OCI-LY3 (cell line): ENCODE results near the gene ATP9A.
"Not testable (repeated sequence)": the region's sequence is repeated elsewhere in the genome, so short reads cannot be mapped to it uniquely, and the experiment has no call there.

Source experiments
- H2AFZ ChIP-seq: fragments of 200-600, 300-600 bp; shearing (Covaris generic); 2 replicates; pipeline ENCODE4 v1.6.0; 2014; ENCODE audit warnings: antibody characterized with exemption, low read depth, low read length
- H3K27ac ChIP-seq: fragments of 200-600, 300-600 bp; sonication (generic); 2 replicates; pipeline ENCODE4 v1.5.1; 2014; ENCODE audit warnings: mild to moderate bottlenecking, low read length, moderate library complexity, mixed read lengths
- H3K27me3 ChIP-seq: fragments of 200-600, 300-600 bp; sonication (generic); 2 replicates; pipeline ENCODE4 v1.6.1; 2014; ENCODE audit warnings: low read depth, low read length, mixed read lengths
- H3K36me3 ChIP-seq: fragments of 200-600, 300-600 bp; sonication (generic); replicated peaks from 2 replicates; pipeline ENCODE3; 2014; ENCODE audit warnings: low read depth, low read length, mixed read lengths
- H3K4me1 ChIP-seq: fragments of 300-600, 200-600 bp; sonication (generic); 2 replicates; pipeline ENCODE4 v1.6.1; 2014; ENCODE audit warnings: low read length, mixed read lengths
- H3K4me2 ChIP-seq: fragments of 200-600, 300-600 bp; sonication (generic); 2 replicates; pipeline ENCODE4 v1.6.1; 2014; ENCODE audit warnings: low read length, mixed read lengths
- H3K4me3 ChIP-seq: fragments of 300-600, 200-600 bp; sonication (generic); 2 replicates; pipeline ENCODE4 v1.5.1; 2014; ENCODE audit warnings: antibody characterized with exemption, mild to moderate bottlenecking, low read length, moderate library complexity
- H3K79me2 ChIP-seq: fragments of 300-600, 200-600 bp; shearing (Covaris generic); 2 replicates; pipeline ENCODE4 v1.6.1; 2014; ENCODE audit warnings: mild to moderate bottlenecking, low read length, mixed read lengths
- H3K9ac ChIP-seq: fragments of 300-600, 200-600 bp; shearing (Covaris generic); 2 replicates; pipeline ENCODE4 v1.6.0; 2014; ENCODE audit warnings: mild to moderate bottlenecking, low read length, moderate library complexity
- H3K9me3 ChIP-seq: fragments of 200-600, 300-600 bp; shearing (Covaris generic); 2 replicates; pipeline ENCODE4 v1.6.1; 2014; ENCODE audit warnings: low read length, mixed read lengths; ENCODE audit not compliant: insufficient read depth
- H4K20me1 ChIP-seq: fragments of 200-600, 300-600 bp; sonication (generic); 2 replicates; pipeline ENCODE4 v1.6.1; 2016; ENCODE audit warnings: low read length, mixed read lengths; ENCODE audit not compliant: insufficient read depth
- CTCF ChIP-seq: fragments of 200-600, 300-600 bp; sonication (generic); IDR thresholded peaks from 2 replicates; pipeline ENCODE4 v1.5.1; 2014; ENCODE audit warnings: antibody characterized with exemption, low read length, low read depth
- EZH2phosphoT487 ChIP-seq: fragments of 200-600 bp; shearing (Covaris generic); IDR thresholded peaks from 2 replicates; pipeline ENCODE4 v1.6.1; 2018; ENCODE audit warnings: antibody characterized with exemption, mixed run types, low read depth

Gene ATP9A

GRCh38 chr20:51739722-51740249 lies 28.4 kb downstream of the ATP9A start:
- H3K27me3 ChIP-seq = no peaks in the 10 kb centered on the region
- no peaks in the 10 kb centered on the region for H3K79me2 ChIP-seq
- no peak overlapping the region for H3K9ac ChIP-seq
- H3K4me3 ChIP-seq = no peak overlapping the region
- TF ChIP-seq EZH2phosphoT487 (no peak), CTCF (no peak)
- H3K4me2 ChIP-seq = no peak overlapping the region
- no peaks in the 10 kb centered on the region for H3K36me3 ChIP-seq
- H3K9me3 ChIP-seq = no peaks in the 10 kb centered on the region
- no peaks in the 10 kb centered on the region for H3K4me1 ChIP-seq
- H4K20me1 ChIP-seq = no peaks in the 10 kb centered on the region
- no peak overlapping the region for H2AFZ ChIP-seq
- H3K27ac ChIP-seq = no peak overlapping the region

GRCh38 chr20:51738877-51739447 lies 29.2 kb downstream of the ATP9A start:
- H3K9ac ChIP-seq = no peak overlapping the region
- no peaks in the 10 kb centered on the region for H4K20me1 ChIP-seq
- H3K79me2 ChIP-seq = no peaks in the 10 kb centered on the region
- H3K9me3 ChIP-seq = no peaks in the 10 kb centered on the region
- TF ChIP-seq CTCF = no peak
- TF ChIP-seq EZH2phosphoT487 = no peak
- H3K4me3 ChIP-seq = no peak overlapping the region
- H3K4me2 ChIP-seq = no peak overlapping the region
- no peak overlapping the region for H3K27ac ChIP-seq
- H2AFZ ChIP-seq = no peak overlapping the region
- no peaks in the 10 kb centered on the region for H3K27me3 ChIP-seq
- H3K36me3 ChIP-seq = no peaks in the 10 kb centered on the region
- no peaks in the 10 kb centered on the region for H3K4me1 ChIP-seq

- not testable (repeated sequence) for H3K4me3 ChIP-seq
These were observed 29.9 kb downstream of the ATP9A start for GRCh38 chr20:51738261-51738660.

GRCh38 chr20:51736947-51737346 lies 31.2 kb downstream of the ATP9A start:
- Histone ChIP-seq H3K27ac (no peak overlapping the region), H2AFZ (no peak overlapping the region)

More at GRCh38 chr20:51738261-51738660, 29.9 kb downstream of the ATP9A start:
- not testable (repeated sequence) for H3K27ac ChIP-seq, H3K4me1 ChIP-seq, H3K4me2 ChIP-seq, H4K20me1 ChIP-seq, H3K9ac ChIP-seq, H3K79me2 ChIP-seq, H2AFZ ChIP-seq, H3K27me3 ChIP-seq, H3K9me3 ChIP-seq, H3K36me3 ChIP-seq

More at GRCh38 chr20:51736947-51737346, 31.2 kb downstream of the ATP9A start:
- no peak overlapping the region for H3K9ac ChIP-seq
- H3K9me3 ChIP-seq = no peaks in the 10 kb centered on the region
- H3K4me2 ChIP-seq = no peak overlapping the region
- H3K36me3 ChIP-seq = no peaks in the 10 kb centered on the region
- no peak overlapping the region for H3K4me3 ChIP-seq
- H3K4me1 ChIP-seq = no peaks in the 10 kb centered on the region
- peaks cover 10% of the 10 kb centered on the region for H3K27me3 ChIP-seq
- no peaks in the 10 kb centered on the region for H4K20me1 ChIP-seq
- H3K79me2 ChIP-seq = no peaks in the 10 kb centered on the region
- no peak for TF ChIP-seq EZH2phosphoT487
- no peak for TF ChIP-seq CTCF
